Left ventricle myocardium inferior (tissue), 1 donor: ENCODE data around the gene NLGN1. TPM values are rescaled to one million over a fixed set of nuclear protein-coding genes. Genes with fewer than 3 reads are reported as not detected.
A peak's percentile ranks its signal among the peaks of the same experiment; 100 is the strongest.

Experiments
- DNase-seq: peaks from one replicate; pipeline ENCODE4 v3.0.0-alpha.2; 2020
- H3K27ac ChIP-seq: fragments of 200-600 bp; replicated peaks from 2 replicates; pipeline ENCODE4 v1.8.0; 2021
- H3K27me3 ChIP-seq: fragments of 200-600 bp; 2 replicates; pipeline ENCODE4 v1.8.0; 2021; ENCODE audit warnings: low read depth
- H3K36me3 ChIP-seq: fragments of 200-600 bp; 2 replicates; pipeline ENCODE4 v1.8.0; 2021
- H3K4me1 ChIP-seq: fragments of 200-600 bp; 2 replicates; pipeline ENCODE4 v1.8.0; 2021
- H3K4me3 ChIP-seq: fragments of 200-600 bp; 2 replicates; pipeline ENCODE4 v1.8.0; 2021; ENCODE audit warnings: mild to moderate bottlenecking, moderate library complexity
- H3K9me3 ChIP-seq: fragments of 200-600 bp; replicated peaks from 2 replicates; pipeline ENCODE4 v1.8.0; 2021
- intact Hi-C: fragments of 100-400 bp; cut with micrococcal nuclease; formaldehyde crosslinking; loops from one replicate; pipeline ENCODE4 v1.11.0; 2022
- total RNA-seq: library from RNA; stranded (reverse); fragmentation: NEBNext Ultra II Directional; extraction: Animal tissue kit (Norgen Biotek cat#: 25700); gene quantifications from one replicate; pipeline ENCODE4 v1.2.1, GENCODE V29; 2021
- TF ChIP-seq, protein P1 (sequence below): fragments of 200-600 bp; IDR thresholded peaks from 2 replicates; pipeline ENCODE4 v1.8.0; 2021; ENCODE audit warnings: antibody characterized with exemption, mild to moderate bottlenecking, borderline replicate concordance
- donor health status: DM: no; HTN: yes; CAD: no; lungs with severe emphysema.

NLGN1 gene
- total RNA-seq, 1 donor from 2014 or later = 13.7 TPM

DNA sequence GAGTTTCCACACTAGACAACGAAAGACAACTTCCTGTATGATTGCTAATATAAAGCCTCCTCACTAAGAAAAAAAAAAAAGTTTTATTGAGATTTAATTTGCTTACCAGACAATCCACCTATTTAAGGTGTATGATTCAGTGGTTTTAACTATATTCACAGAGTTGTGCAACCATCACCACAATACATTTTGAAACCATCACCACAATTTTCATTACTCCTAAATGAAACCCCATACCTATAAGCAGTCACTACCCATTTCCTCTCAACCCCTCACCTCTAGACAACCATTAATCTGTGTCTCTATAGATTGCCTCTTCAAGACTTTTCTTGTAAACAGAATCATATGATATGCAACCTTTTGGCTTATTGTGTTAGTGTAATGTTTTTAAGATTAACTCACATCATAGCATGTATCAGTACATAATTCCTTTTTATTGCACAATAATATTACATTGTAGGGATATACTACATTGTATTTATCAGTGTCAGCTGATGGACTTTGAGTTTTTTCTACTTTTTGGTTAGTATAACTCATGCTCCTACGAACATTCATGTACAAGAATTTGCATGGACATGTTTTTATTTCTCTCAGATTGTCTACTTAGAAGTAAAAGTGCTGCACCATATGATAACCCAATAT lies 339.7 kb downstream of the NLGN1 start:
- DNase-seq = no peak
- no peak overlapping the region for H3K27ac ChIP-seq
- intact Hi-C loops = no loop called here
- TF ChIP-seq, protein P1, sequence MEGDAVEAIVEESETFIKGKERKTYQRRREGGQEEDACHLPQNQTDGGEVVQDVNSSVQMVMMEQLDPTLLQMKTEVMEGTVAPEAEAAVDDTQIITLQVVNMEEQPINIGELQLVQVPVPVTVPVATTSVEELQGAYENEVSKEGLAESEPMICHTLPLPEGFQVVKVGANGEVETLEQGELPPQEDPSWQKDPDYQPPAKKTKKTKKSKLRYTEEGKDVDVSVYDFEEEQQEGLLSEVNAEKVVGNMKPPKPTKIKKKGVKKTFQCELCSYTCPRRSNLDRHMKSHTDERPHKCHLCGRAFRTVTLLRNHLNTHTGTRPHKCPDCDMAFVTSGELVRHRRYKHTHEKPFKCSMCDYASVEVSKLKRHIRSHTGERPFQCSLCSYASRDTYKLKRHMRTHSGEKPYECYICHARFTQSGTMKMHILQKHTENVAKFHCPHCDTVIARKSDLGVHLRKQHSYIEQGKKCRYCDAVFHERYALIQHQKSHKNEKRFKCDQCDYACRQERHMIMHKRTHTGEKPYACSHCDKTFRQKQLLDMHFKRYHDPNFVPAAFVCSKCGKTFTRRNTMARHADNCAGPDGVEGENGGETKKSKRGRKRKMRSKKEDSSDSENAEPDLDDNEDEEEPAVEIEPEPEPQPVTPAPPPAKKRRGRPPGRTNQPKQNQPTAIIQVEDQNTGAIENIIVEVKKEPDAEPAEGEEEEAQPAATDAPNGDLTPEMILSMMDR = no peak
- no peaks in the 10 kb centered on the region for H3K36me3 ChIP-seq
- H3K4me1 ChIP-seq = no peaks in the 10 kb centered on the region
- H3K4me3 ChIP-seq = no peak overlapping the region
- no peaks in the 10 kb centered on the region for H3K27me3 ChIP-seq
- H3K9me3 ChIP-seq = no peaks in the 10 kb centered on the region

DNA sequence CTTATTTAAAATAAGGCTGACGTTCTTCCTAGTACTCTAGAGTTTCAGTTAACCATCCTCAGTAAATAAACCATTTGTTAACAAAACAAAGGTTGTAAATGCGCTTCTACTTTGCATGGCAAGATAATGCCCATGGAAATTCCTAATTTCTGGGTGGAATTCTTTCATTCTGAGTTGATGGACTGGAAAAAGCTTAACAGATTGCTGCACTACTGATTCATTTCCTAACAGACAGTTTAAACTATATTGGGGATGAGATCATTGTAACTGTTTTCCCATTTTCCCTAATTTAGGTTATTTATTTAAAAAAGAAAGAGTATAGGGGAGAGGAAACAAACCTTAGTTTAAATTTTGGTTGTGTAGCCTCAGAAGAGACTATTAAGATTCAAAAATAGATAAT lies 342.2 kb downstream of the NLGN1 start:
- Histone ChIP-seq H3K27ac (no peak overlapping the region), H3K9me3 (no peaks in the 10 kb centered on the region), H3K27me3 (no peaks in the 10 kb centered on the region), H3K4me3 (no peak overlapping the region), H3K36me3 (no peaks in the 10 kb centered on the region), H3K4me1 (no peaks in the 10 kb centered on the region)
- TF ChIP-seq, protein P1 = no peak
- no peak for DNase-seq
- intact Hi-C loops = no loop called here

DNA sequence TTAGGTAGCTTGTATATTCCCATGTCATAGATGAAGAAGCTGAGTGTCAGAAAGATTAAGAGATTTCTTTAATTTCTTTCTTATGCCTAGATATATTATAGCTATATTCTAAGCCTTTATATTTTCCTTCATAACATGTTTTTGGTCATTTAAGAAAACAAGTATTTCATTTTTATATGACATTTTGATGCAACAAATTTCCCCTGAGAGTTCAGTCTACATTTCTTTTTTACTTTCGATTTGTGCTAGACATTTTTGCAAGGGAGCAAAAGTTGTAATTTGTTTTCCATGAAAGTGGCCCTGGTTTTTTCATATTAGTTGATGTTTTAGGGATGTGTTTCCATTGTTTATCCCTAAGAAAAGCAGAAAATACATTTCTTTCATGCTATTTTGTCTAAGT lies 344.9 kb downstream of the NLGN1 start:
- intact Hi-C loops = no loop called here
- peak overlapping the region; percentile 30 for H3K4me3 ChIP-seq
- H3K27ac ChIP-seq = no peak overlapping the region
- H3K4me1 ChIP-seq = no peaks in the 10 kb centered on the region
- H3K27me3 ChIP-seq = no peaks in the 10 kb centered on the region
- DNase-seq = no peak
- no peaks in the 10 kb centered on the region for H3K9me3 ChIP-seq
- no peaks in the 10 kb centered on the region for H3K36me3 ChIP-seq
- TF ChIP-seq, protein P1 = no peak

DNA sequence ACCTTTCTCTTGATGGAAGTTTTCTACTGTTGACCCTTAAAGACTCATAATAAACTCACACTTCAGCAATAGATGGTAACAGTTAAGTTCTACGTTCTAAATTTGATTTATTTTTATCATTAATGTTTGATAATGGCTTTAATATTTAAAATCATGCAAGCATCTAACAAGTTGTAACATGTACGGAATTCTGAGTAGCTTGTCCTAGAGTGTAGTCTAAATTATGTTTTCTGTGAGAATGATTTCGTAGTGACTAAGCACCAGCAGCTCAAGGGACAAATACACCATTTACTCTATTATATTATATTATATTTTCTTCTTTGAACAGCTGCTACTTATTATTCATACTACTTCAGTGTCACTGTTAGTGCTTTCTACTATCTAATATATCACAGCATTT lies 345.6 kb downstream of the NLGN1 start:
- no peak for DNase-seq
- peak overlapping the region; percentile 30 for H3K4me3 ChIP-seq

DNA sequence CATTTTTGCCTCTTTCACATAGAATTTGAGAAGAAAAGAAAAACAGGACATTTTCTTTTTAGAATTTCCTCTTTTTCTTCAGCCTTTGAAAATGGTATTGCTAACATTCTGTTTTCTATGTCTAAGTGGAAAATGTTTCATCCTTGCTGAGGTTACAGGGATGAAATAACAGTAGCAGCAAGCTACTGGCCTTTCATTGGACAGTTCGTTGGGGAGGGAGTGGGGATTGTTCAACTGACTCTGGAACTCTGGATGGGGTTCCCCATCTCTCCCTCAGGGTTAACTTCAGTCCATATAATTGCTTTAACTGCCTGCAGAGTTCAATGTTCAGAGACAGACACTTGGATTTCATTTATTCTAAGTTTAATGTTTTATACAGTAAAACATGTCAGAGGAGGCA lies 346.0 kb downstream of the NLGN1 start:
- no peak for DNase-seq
- intact Hi-C loops = no loop called here
- H3K4me3 ChIP-seq = no peak overlapping the region
- H3K4me1 ChIP-seq = no peaks in the 10 kb centered on the region
- H3K27me3 ChIP-seq = no peaks in the 10 kb centered on the region
- no peaks in the 10 kb centered on the region for H3K9me3 ChIP-seq
- TF ChIP-seq, protein P1 = no peak
- no peak overlapping the region for H3K27ac ChIP-seq
- no peaks in the 10 kb centered on the region for H3K36me3 ChIP-seq

More for the DNA sequence above, 345.6 kb downstream of the NLGN1 start:
- no peaks in the 10 kb centered on the region for H3K4me1 ChIP-seq
- intact Hi-C loops = no loop called here
- H3K36me3 ChIP-seq = no peaks in the 10 kb centered on the region
- no peaks in the 10 kb centered on the region for H3K9me3 ChIP-seq
- TF ChIP-seq, protein P1 = no peak
- H3K27ac ChIP-seq = no peak overlapping the region
- no peaks in the 10 kb centered on the region for H3K27me3 ChIP-seq
